LNCaP clone FGC (cell line): ENCODE results near the gene RAB13.
A peak's percentile ranks its signal among the peaks of the same experiment; 100 is the strongest.

Experiments used
- DNase-seq: peaks from one replicate; pipeline ENCODE4 v3.0.0-alpha.2; 2011; ENCODE audit warnings: low read depth
- H3K4me3 ChIP-seq: 2 replicates; pipeline ENCODE4 v1.5.1; 2011; ENCODE audit warnings: mild to moderate bottlenecking, low read depth, low read length, control low read depth
- CTCF ChIP-seq: IDR thresholded peaks from 2 replicates; pipeline ENCODE4 v1.5.1; 2012; ENCODE audit warnings: mild to moderate bottlenecking; ENCODE audit not compliant: control insufficient read depth, insufficient read depth; ENCODE audit errors: extremely low read depth

Gene RAB13

DNA sequence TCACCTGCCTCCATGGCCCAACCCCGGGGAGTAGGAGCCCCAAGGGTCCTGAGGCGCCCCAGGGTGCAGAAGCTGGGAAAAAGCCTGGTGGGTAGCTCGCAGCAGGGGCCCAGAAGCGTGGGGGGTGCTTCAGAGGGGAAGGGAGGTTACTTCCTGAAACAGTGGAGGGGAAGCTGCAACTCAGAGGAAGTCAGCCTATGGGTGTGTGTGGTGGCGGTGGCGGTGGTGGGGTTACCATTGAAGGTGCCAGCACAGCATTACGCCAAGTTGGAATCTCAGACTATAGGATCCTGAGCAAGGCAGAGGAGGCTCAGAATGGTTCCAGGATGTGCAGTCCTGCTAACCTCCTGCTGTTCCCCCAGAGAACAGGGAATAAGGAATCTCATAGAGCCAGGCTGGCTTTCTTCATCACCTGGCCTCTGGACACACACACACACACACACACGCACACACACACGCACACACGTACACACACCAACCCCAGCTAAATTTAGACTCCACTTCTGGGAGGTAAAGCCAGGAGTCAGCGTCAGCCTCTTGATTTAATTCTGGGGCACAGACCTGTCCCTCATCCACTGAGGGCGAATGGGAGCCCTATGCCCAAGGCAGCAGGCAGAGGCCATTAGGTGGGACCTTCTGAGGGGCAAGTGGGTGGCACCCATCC, 40.9 kb downstream of the RAB13 start:
- DNase-seq, result no peak
- H3K4me3 ChIP-seq, result peak overlapping the region; percentile 80

GRCh38 chr1:153944827-153945117, 41.4 kb downstream of the RAB13 start:
- H3K4me3 ChIP-seq, result peak overlapping the region; percentile 80
- TF ChIP-seq CTCF, result no peak
- DNase-seq, result no peak

More for the DNA sequence above, 40.9 kb downstream of the RAB13 start:
- TF ChIP-seq CTCF, result no peak

GRCh38 chr1:153944005-153944826, 41.9 kb downstream of the RAB13 start:
- no peak overlapping the region for H3K4me3 ChIP-seq
- DNase-seq, result no peak
- no peak for TF ChIP-seq CTCF

GRCh38 chr1:153942766-153943549, 43.2 kb downstream of the RAB13 start:
- DNase-seq, result no peak
- no peak for TF ChIP-seq CTCF
- no peak overlapping the region for H3K4me3 ChIP-seq

DNA sequence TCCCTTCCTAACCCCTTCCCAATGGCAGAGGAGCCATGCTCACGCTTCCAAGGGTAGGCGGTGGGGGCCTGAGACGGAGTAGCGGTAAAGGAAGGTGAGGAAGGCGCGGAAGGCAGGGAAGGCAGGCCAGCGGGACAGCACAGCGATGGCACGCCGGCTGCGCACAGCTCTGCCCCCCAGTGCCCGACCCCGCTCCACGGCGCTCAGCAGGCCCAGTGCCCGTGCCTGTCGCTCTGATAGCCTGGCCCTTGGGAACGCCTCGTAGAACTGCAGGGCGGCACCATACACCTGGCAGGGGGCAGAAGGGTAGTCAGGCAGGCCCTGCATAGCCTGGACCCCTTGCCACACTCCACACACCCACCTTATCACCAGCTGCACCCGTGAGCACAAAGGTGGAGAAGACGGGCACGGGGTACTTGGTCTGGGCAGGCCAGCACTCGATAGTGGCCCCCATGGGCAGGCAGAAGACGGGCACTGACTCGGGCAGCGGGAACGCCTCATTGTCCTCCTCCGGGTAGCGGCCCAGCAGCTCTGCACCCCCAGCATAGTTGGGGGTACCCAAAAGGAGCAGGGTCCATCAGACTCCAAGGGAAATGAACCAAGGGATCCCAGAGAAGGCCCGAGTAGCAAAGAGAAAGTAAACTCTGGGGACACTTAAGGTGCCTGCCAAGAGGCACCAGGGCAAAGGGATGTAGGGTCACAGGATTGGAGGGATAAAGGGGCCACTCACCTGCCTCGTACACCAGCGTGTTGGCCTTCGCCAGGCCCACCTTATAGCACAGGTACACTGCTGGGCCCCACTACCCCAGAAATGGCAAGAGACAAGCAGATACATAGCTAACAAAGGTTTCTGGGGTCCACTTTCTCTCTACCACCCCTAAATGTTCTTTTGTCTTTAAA, 44.1 kb downstream of the RAB13 start:
- no peak for TF ChIP-seq CTCF
- DNase-seq, result no peak
- H3K4me3 ChIP-seq, result no peak overlapping the region

DNA sequence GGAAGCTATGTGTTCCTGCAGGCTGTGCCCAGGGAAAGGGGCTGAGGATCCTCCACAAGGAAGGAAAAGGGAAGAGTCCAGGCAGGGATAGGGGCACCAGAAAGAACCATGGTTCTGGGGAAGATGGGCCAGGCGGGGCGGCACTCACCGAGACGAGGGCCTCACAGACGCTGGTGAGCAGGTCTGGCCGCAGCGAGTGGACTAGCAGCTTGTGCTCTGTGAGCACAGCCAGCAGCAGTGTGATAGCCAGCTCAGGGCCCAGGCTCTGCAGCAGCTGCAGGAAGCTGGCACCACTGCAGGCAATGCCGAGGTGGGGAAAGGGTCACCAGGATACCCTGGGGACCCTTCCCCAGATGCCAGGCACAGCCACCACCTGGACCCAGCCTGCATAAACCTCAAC, 45.4 kb downstream of the RAB13 start:
- no peak for DNase-seq
- no peak for TF ChIP-seq CTCF
- H3K4me3 ChIP-seq, result no peak overlapping the region
